EH (cell line): ENCODE measurements around the gene LIG4.
"Not testable (repeated sequence)": the region's sequence is repeated elsewhere in the genome, so short reads cannot be mapped to it uniquely, and the experiment has no call there.

Experiments used
- DNase-seq: peaks from one replicate; pipeline ENCODE4 v3.0.0-alpha.2; 2015; ENCODE audit warnings: low read depth

LIG4 gene

DNA sequence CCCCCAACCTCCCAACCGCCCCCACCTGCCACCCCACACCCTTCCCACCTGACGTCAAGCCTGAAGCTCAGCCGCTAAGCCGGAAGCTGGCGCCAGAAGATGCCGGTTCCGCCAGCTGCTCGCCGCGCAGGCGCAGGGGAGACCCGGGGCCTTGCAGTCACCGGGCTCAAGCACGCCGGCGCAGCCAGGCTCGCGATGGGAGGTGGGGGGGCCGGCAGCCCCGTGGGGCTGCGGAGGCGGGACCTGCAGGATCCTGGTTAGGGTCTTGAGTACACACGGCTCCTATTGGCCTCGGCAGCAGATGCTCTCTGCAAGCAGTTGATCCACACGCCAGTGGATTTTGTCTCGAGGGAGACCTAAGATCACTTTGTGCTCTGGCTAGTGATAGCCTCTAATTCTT lies at the start of gene LIG4:
LIG4 (minus strand) TSS at position 101 of the 400 bp plus-strand sequence. CDS start 4,268 bp downstream, outside the sequence.
- peak; percentile 90 for DNase-seq

DNA sequence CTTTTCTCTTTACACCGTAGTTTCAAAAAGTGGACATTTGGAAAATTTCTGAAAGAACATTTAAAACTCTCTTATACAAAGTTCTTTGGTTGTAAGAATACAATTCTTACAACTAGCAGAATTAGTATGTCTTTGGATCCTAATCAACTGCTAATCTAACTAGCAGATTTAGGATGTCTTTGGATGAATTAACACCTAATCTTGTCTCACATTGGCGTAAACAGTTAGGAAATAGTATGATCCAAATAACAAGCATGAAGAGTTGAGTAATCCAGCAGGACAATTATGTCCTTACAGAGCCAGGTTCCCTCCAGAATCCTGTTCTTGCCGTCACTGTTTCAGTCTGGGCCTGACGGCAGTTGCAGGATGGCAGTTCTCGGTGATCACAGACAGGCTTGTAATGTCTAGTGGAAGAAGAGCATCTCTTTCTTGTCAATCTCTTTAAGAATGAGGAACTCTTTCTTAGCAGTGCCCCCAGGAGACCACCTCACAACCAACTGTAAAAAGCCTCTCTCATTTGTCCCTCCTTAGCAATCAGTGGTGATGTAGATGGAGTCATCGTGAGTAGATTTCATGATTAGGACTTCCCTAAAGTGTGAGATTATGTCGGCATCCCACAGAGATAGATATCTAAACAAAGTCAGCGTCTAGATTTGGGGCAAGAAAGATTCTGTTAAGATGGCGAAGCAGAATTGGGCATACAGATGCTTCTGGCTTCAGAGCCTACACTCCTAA lies 48.5 kb upstream of the LIG4 start:
- DNase-seq = no peak

DNA sequence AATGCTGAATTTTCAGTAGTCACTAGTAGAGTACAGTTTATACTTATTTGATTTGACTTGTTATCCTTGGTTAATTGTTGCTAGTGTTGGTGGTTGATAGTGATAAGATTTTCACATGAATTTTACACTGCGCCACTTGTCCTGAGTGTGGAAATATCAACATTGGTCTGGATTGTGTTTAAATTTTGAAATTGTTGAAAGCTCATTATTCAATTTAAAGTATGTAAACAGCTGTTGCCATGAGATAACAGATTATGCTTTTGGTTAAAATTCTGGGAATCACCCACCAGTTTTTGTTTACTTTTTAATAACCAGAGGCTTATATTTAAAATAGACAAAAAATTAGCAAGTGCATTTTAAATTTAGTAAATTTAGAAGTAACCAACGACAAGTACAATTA lies 41.9 kb upstream of the LIG4 start:
- no peak for DNase-seq

GRCh38 chr13:108249150-108249549 lies 33.8 kb upstream of the LIG4 start:
- DNase-seq = no peak

DNA sequence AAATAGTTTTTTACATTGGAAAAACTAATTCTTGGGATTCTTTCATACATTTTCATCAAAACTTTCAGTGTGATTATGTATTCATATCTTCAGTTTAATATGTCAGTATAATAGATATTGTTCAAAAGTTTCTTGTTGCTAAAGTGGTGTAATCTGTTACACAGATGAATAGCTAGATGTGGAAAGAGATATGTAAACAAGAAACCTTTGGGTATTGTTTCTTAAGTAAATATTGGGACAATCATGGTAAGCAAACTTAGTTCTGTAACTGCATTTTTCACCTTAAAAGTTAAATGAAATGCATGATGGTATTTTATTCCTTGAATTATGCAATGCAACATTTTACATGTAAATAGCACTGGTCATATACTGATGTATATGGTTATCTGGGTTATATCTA lies 15.0 kb upstream of the LIG4 start:
- DNase-seq = no peak

GRCh38 chr13:108227651-108228272 lies 12.4 kb upstream of the LIG4 start:
- DNase-seq = peak; percentile 48

DNA sequence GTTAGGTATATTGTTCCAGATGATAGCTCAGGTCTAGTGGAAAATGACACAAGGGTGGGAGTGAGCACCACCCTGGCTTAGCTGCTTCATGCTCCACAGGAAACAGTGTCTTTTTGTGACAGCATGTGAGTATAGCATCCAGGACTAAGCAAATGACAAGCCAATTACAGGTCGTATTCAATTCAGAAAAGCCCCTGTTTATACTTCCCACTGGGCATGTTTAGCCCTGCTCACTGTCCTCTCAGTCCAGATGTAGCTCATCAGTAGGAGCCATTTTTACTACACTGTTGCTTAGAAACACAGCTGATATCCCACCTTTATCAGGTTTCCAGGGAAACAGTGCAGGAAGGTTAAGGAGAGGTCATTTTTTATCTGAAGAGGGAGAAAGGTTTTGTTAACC lies 10.8 kb upstream of the LIG4 start:
- no peak for DNase-seq

- no peak for DNase-seq
Measured at GRCh38 chr13:108225440-108225839, 10.1 kb upstream of the LIG4 start.

- DNase-seq = no peak
Measured at GRCh38 chr13:108223687-108224503, 8.6 kb upstream of the LIG4 start.

DNA sequence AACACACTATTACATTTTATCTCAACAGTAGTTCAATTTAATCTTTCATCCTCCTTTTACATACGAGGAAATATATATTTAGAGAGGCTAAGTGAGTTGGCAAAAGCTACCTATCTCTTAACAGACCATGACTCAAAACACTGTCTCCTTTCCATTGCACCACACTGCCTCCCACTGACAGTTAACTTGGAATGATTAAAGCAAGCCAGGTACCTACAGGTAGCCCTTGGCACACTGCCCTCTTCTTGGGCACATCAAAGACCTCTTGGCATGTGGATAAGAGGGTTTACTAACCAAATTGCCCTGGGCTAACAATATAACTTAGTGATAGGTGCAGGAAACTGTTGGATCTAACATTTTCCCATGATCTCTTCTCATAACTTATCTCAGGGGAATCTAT lies 4.7 kb upstream of the LIG4 start:
- no peak for DNase-seq

DNA sequence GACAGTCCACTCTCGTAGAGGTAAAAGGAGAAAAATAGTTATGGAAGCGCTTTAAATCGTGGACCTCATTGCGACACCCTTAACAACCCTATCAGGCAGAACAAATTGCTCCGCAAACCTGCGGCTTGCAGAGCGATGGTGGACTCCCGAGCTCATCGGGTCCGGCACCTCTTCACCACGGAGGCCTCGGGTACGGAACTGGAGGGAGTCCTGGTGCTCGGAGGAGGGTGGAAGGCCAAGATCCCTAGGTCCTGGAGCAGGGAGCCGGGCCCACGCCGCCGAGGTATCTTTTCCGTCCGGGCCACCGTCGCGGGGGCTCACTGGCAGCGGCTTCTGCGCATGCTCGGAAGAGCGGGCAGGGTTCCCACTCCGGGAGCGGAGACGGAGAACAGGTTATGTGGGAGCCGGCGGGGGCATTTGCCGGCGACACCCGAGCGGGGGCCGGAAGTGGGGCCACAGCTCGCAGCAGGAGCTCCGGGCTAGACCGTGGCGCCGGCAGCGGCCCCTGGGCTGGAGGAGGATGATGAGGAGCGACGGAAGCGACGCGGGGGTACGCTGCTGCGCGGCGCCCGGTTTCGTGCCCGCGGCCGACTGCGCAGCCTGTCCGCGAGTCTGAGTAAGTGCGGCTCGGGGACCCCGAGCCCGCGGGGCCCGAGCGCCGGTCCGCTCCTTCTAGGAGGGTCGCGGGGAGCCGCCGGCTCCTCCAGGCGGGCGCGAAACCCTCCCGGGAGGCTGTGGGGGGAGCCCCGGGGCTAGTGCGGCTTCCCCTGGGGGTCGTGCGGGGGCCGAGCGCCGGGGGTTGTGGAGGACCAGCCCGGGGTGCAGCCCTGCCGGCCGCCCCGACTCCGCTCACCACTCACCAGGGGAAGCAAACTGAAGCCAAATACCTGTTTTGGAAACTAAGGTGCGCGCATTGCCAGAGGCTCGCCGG lies 3.0 kb upstream of the LIG4 start, which contains the start of gene ABHD13:
ABHD13 (plus strand) TSS at position 349 of the 931 bp plus-strand sequence. CDS start 10,827 bp downstream, outside the sequence.
- DNase-seq = peak; percentile 90

- DNase-seq = not testable (repeated sequence)
Measured at GRCh38 chr13:108217307-108218043, 2.1 kb upstream of the LIG4 start.

DNA sequence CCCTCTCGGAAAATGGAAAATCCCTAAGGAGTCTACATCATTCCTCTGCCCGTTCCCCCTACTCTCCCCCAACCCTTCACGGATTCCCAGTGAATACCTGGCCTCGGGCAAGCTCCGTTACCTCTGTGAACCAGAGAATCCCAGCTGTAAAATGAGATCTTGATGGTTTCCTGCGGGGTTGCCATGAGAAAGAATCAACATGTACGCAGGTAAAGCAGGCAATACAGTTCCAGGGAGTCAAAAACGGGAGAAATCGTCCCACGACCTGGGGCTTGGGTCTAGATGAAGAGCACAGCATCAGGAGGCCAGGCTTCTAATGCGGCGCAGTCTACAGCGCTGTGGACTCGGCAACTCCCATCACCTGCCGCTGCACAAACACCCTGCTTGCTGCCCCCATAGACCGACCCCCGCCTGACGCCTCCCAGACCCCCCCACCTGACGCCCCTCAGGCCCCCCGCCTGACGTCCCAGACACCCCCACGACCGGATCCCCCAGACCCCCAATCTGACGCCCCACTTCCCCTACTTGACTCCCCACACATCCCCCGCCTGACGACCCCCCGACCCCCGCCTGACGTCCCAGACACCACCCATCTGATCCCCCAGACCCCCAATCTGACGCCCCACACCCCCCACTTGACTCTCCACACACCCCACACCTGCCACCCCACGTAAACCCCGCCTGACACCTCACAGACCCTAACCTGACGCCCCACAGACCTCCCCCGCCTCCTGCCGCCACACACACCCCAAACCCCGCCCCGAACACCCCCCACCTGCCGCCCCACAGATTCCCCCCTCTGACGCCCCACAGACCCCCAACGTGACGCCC lies 680 bp downstream of the LIG4 start:
- peak; percentile 4 for DNase-seq

GRCh38 chr13:108213946-108214345 lies 1.4 kb downstream of the LIG4 start:
- peak; percentile 39 for DNase-seq

- no peak for DNase-seq
Measured at GRCh38 chr13:108212886-108213285, 2.5 kb downstream of the LIG4 start.

GRCh38 chr13:108210551-108210950 lies 4.8 kb downstream of the LIG4 start:
- no peak for DNase-seq

DNA sequence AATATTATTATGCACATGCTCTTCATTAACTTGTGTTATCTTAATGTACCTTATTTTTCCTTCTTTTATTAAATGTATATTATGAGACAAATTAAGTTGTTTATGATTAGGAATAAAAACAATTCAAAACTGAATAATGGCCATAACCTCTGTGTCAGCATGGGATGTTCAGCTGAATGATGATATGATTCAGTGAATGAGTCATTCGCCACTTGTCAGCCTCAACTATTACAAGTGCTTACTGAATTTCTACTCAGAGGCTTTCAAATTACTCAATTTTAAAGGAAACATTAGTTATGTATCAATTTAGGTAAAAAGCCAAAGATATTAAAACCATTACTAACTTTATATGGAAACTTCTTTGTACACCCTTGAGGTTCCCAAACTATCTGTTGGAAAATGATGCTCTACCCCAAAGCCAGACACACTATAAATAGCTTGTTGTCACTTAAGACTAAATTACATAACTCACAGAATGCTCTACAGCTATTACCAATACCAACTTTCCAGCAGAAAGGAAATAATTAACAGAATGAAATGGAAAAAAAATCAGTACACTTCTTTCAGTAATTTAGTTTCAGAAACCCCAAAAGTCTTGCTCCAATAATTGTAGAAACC lies 14.4 kb downstream of the LIG4 start:
- peak; percentile 6 for DNase-seq

GRCh38 chr13:108195861-108196260 lies 19.5 kb downstream of the LIG4 start:
- DNase-seq = no peak

GRCh38 chr13:108195146-108195545 lies 20.2 kb downstream of the LIG4 start:
- peak; percentile 8 for DNase-seq
